PC-3 (cell line): Measurements from ENCODE around the gene FBXO10. TPM values are rescaled to one million over a fixed set of nuclear protein-coding genes. Genes with fewer than 3 reads are reported as not detected.
"Not testable (repeated sequence)": the region's sequence is repeated elsewhere in the genome, so short reads cannot be mapped to it uniquely, and the experiment has no call there.

Source experiments
- ATAC-seq: fragments of 200-7000 bp; cut with Tn5 transposase; 2 replicates; pipeline ENCODE4 v1.9.1; 2020; ENCODE audit warnings: mild to moderate bottlenecking, moderate library complexity
- BruUV-seq: library from RNA; stranded (reverse); fragments of 400-500 nt; replicated peaks from 2 replicates; lab custom pipeline; 2021; lab: Mats Ljungman, UMichigan
- CTCF ChIA-PET: fragments of 300-600 bp; sonication (Branson Sonifier 250); formaldehyde crosslinking; loops from one replicate; lab custom pipeline; 2022; ENCODE audit warnings: antibody characterized with exemption; lab: Charles Lee
- POLR2A ChIA-PET: fragments of 300-600 bp; sonication (Branson Sonifier 250); formaldehyde crosslinking; loops from one replicate; lab custom pipeline; 2022; ENCODE audit warnings: antibody characterized with exemption; ENCODE audit not compliant: unreplicated experiment; lab: Charles Lee
- DNase-seq: peaks from one replicate; pipeline ENCODE4 v3.0.0-alpha.2; 2015
- H2AFZ ChIP-seq: fragments of 300-600 bp; sonication (generic); 2 replicates; pipeline ENCODE4 v1.6.0; 2016; ENCODE audit warnings: antibody characterized with exemption, low read length
- H3F3A ChIP-seq: fragments of 300-600 bp; sonication (generic); one replicate; pipeline ENCODE4 v1.6.0; 2017; ENCODE audit warnings: antibody characterized with exemption, low read length, control low read depth, mild to moderate bottlenecking; ENCODE audit not compliant: unreplicated experiment
- H3K27ac ChIP-seq: fragments of 300-600 bp; sonication (generic); 2 replicates; pipeline ENCODE4 v1.5.1; 2016; ENCODE audit warnings: mild to moderate bottlenecking, low read length
- H3K27me3 ChIP-seq: fragments of 300-600 bp; sonication (generic); 2 replicates; pipeline ENCODE4 v1.6.1; 2016; ENCODE audit warnings: low read length, mixed read lengths
- H3K36me3 ChIP-seq: fragments of 300-600 bp; sonication (generic); 2 replicates; pipeline ENCODE4 v1.6.1; 2016; ENCODE audit warnings: low read depth, mixed run types, low read length, mixed read lengths
- H3K4me1 ChIP-seq: fragments of 300-600 bp; sonication (generic); 2 replicates; pipeline ENCODE4 v1.5.1; 2016; ENCODE audit warnings: low read length; ENCODE audit not compliant: insufficient read depth
- H3K4me2 ChIP-seq: fragments of 300-600 bp; sonication (generic); 2 replicates; pipeline ENCODE4 v1.6.0; 2016; ENCODE audit warnings: low read length
- H3K4me3 ChIP-seq: fragments of 300-600 bp; sonication (generic); 2 replicates; pipeline ENCODE4 v1.5.1; 2016; ENCODE audit warnings: mild to moderate bottlenecking, low read length, mixed read lengths
- H3K79me2 ChIP-seq: fragments of 300-600 bp; sonication (generic); 2 replicates; pipeline ENCODE4 v1.6.1; 2017; ENCODE audit warnings: low read length, mixed read lengths
- H3K9ac ChIP-seq: fragments of 300-600 bp; sonication (generic); 2 replicates; pipeline ENCODE4 v1.6.0; 2016; ENCODE audit warnings: mild to moderate bottlenecking, low read length
- H3K9me2 ChIP-seq: fragments of 300-600 bp; sonication (generic); replicated peaks from 2 replicates; pipeline ENCODE4 v1.6.1; 2016; ENCODE audit warnings: mixed run types, low read length, mixed read lengths
- H3K9me3 ChIP-seq: fragments of 300-600 bp; sonication (generic); 2 replicates; pipeline ENCODE4 v1.6.1; 2016; ENCODE audit warnings: low read length, mixed read lengths
- H4K20me1 ChIP-seq: fragments of 300-600 bp; sonication (generic); 2 replicates; pipeline ENCODE4 v1.6.1; 2016; ENCODE audit warnings: low read length, mixed read lengths
- EZH2 ChIP-seq: fragments of 300-600 bp; sonication (generic); IDR thresholded peaks from one replicate; pipeline ENCODE4 v1.6.1; 2017; ENCODE audit warnings: antibody characterized with exemption, mild to moderate bottlenecking, low read length; ENCODE audit not compliant: unreplicated experiment
- EZH2phosphoT487 ChIP-seq: fragments of 300-600 bp; sonication (generic); IDR thresholded peaks from 2 replicates; pipeline ENCODE4 v1.6.1; 2018; ENCODE audit warnings: mild to moderate bottlenecking, antibody characterized with exemption, low read length, borderline replicate concordance
- intact Hi-C: fragments of 100-400 bp; cut with micrococcal nuclease; formaldehyde crosslinking; loops from 2 replicates; pipeline ENCODE4 v1.9.0; 2023
- total RNA-seq: library from RNA; depleted of rRNA; stranded (reverse); fragments of >200 nt; gene quantifications from 2 replicates; pipeline ENCODE4 v1.2.3, GENCODE V29; 2014
- TF ChIP-seq, protein P1 (sequence below): fragments of 300-600 bp; sonication (generic); conservative IDR thresholded peaks from 2 replicates; pipeline ENCODE4 v1.5.1; 2017; ENCODE audit warnings: antibody characterized with exemption, low read depth, mild to moderate bottlenecking, low read length

Gene FBXO10
- total RNA-seq, 1 experiment from 2014 or later: 2.6 TPM

GRCh38 chr9:37514999-37515398 lies 61.2 kb downstream of the FBXO10 start:
- Histone ChIP-seq H4K20me1 (no peaks in the 10 kb centered on the region), H3K27me3 (no peaks in the 10 kb centered on the region), H3K4me2 (no peak overlapping the region), H3K9me3 (no peaks in the 10 kb centered on the region), H2AFZ (no peak overlapping the region), H3K4me3 (no peak overlapping the region), H3F3A (no peaks in the 10 kb centered on the region), H3K36me3 (no peaks in the 10 kb centered on the region), H3K9me2 (no peaks in the 10 kb centered on the region), H3K4me1 (no peaks in the 10 kb centered on the region), H3K27ac (no peak overlapping the region), H3K9ac (no peak overlapping the region), H3K79me2 (no peaks in the 10 kb centered on the region)
- POLR2A ChIA-PET: no interaction called here
- TF ChIP-seq, protein P1, sequence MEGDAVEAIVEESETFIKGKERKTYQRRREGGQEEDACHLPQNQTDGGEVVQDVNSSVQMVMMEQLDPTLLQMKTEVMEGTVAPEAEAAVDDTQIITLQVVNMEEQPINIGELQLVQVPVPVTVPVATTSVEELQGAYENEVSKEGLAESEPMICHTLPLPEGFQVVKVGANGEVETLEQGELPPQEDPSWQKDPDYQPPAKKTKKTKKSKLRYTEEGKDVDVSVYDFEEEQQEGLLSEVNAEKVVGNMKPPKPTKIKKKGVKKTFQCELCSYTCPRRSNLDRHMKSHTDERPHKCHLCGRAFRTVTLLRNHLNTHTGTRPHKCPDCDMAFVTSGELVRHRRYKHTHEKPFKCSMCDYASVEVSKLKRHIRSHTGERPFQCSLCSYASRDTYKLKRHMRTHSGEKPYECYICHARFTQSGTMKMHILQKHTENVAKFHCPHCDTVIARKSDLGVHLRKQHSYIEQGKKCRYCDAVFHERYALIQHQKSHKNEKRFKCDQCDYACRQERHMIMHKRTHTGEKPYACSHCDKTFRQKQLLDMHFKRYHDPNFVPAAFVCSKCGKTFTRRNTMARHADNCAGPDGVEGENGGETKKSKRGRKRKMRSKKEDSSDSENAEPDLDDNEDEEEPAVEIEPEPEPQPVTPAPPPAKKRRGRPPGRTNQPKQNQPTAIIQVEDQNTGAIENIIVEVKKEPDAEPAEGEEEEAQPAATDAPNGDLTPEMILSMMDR: no peak
- TF ChIP-seq EZH2phosphoT487: no peak
- TF ChIP-seq EZH2: no peak
- CTCF ChIA-PET: no interaction called here
- no TSS peak for BruUV-seq
- DNase-seq (no peak), ATAC-seq (no peak)
- intact Hi-C loops: no loop called here

DNA sequence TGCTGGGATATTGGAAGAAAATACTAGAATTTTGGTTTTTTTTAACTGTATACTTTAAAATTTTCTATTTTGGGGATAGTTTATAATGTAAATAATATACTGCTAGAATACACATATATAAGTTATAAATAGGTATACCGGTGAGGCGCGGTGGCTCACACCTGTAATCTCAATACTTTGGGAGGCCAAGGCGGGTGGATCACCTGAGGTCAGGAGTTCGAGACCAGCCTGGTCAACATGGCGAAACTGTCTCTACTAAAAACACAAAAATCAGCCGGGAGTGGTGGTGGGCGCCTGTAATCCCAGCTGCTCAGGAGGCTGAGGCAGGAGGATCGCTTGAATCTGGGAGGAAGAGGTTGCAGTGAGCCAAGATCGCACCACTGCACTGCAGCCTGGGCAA lies 61.8 kb downstream of the FBXO10 start:
- H3F3A ChIP-seq, H3K27ac ChIP-seq, H2AFZ ChIP-seq, H3K27me3 ChIP-seq, H3K4me3 ChIP-seq, BruUV-seq, H3K9me3 ChIP-seq, ATAC-seq, H4K20me1 ChIP-seq, DNase-seq, H3K79me2 ChIP-seq, H3K4me2 ChIP-seq, POLR2A ChIA-PET, H3K4me1 ChIP-seq, intact Hi-C loops, CTCF ChIA-PET, H3K9me2 ChIP-seq, H3K9ac ChIP-seq, H3K36me3 ChIP-seq: not testable (repeated sequence)

- no peak for DNase-seq
- H4K20me1 ChIP-seq: no peaks in the 10 kb centered on the region
- H2AFZ ChIP-seq: no peak overlapping the region
- ChIA-PET CTCF (no interaction called here), POLR2A (no interaction called here)
- H3K27ac ChIP-seq: no peak overlapping the region
- no peaks in the 10 kb centered on the region; the same call in 1 of the 2 replicates for H3K36me3 ChIP-seq
- no peak overlapping the region for H3K9ac ChIP-seq
- TF ChIP-seq EZH2 (no peak), EZH2phosphoT487 (no peak)
- TF ChIP-seq, protein P1: no peak
- no peak overlapping the region for H3K4me3 ChIP-seq
- H3F3A ChIP-seq: no peaks in the 10 kb centered on the region
- no peak for ATAC-seq
- intact Hi-C loops: no loop called here
- no peaks in the 10 kb centered on the region for H3K4me1 ChIP-seq
- no peaks in the 10 kb centered on the region for H3K27me3 ChIP-seq
- no peaks in the 10 kb centered on the region for H3K79me2 ChIP-seq
- H3K9me2 ChIP-seq: no peaks in the 10 kb centered on the region
- no peak overlapping the region for H3K4me2 ChIP-seq
- no TSS peak for BruUV-seq
- H3K9me3 ChIP-seq: no peaks in the 10 kb centered on the region
Measured at GRCh38 chr9:37512437-37512836, 63.7 kb downstream of the FBXO10 start.
